Mammary epithelial cell (primary cell): ENCODE measurements around the gene KAZALD1.

Source experiments
- EZH2 ChIP-seq: IDR thresholded peaks from 2 replicates; pipeline ENCODE4 v1.6.1; 2012; ENCODE audit warnings: low read length, inconsistent platforms, borderline replicate concordance
- TF ChIP-seq, protein P1 (sequence below), 2 donors: IDR thresholded peaks in 1 of 2; conservative IDR thresholded peaks in 1 of 2; 2 replicates each; pipeline ENCODE4 v1.5.1; 2011 to 2012; ENCODE audit warnings: inconsistent platforms in 2 of 2, low read length in 2 of 2, mild to moderate bottlenecking in 2 of 2, control low read depth in 1 of 2, low read depth in 1 of 2; ENCODE audit not compliant: insufficient read depth in 1 of 2; ENCODE audit errors: extremely low read depth in 1 of 2

DNA sequence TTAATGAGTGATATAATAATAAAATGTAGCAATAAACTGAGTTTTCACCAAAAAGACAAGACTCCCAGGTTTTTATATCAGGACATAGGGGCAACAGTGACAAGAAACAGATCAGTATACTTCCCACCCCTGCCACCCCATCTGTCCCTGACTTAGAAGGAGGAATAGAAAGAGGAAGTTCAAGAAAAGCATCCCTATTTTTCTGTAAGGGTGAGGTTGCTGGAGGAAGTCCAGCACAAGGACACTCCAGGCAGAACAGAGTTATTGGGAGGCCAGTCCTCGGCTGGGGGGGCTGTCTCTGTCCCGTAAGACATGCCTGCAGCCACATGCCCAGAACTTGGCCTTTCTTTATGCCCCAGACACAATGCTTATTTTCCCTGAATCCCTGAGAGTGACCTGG is 52.9 kb downstream of the KAZALD1 start:
- TF ChIP-seq EZH2, result no peak
- TF ChIP-seq, protein P1, sequence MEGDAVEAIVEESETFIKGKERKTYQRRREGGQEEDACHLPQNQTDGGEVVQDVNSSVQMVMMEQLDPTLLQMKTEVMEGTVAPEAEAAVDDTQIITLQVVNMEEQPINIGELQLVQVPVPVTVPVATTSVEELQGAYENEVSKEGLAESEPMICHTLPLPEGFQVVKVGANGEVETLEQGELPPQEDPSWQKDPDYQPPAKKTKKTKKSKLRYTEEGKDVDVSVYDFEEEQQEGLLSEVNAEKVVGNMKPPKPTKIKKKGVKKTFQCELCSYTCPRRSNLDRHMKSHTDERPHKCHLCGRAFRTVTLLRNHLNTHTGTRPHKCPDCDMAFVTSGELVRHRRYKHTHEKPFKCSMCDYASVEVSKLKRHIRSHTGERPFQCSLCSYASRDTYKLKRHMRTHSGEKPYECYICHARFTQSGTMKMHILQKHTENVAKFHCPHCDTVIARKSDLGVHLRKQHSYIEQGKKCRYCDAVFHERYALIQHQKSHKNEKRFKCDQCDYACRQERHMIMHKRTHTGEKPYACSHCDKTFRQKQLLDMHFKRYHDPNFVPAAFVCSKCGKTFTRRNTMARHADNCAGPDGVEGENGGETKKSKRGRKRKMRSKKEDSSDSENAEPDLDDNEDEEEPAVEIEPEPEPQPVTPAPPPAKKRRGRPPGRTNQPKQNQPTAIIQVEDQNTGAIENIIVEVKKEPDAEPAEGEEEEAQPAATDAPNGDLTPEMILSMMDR (conservative IDR thresholded peaks at IDR 0.05 in 1 of 2, IDR thresholded peaks at IDR 0.05 in 1 of 2; ENCODE audit: extremely low read depth in 1 of 2, insufficient read depth in 1 of 2, low read depth in 1 of 2, low read length in 2 of 2), result no peak
